HepG2 (cell line): ENCODE results near the gene NT5DC2. TPM values are rescaled to one million over a fixed set of nuclear protein-coding genes. Genes with fewer than 3 reads are reported as not detected.

Experiments
- BRD4 ChIP-seq: sonication (generic); formaldehyde crosslinking; IDR thresholded peaks from 2 replicates; pipeline ENCODE4 v1.4.0; 2020; ENCODE audit warnings: missing genetic modification reagents
- CREBL2 ChIP-seq: sonication (generic); formaldehyde crosslinking; IDR thresholded peaks from 2 replicates; pipeline ENCODE4 v1.8.1; 2023; ENCODE audit warnings: missing genetic modification reagents, mild to moderate bottlenecking, borderline replicate concordance
- HDAC6 ChIP-seq: fragments of 200-600 bp; sonication (generic); IDR thresholded peaks from 2 replicates; pipeline ENCODE4 v1.7.0; 2017; ENCODE audit warnings: mild to moderate bottlenecking, antibody characterized with exemption, low read length, low read depth
- MXD4 ChIP-seq: IDR thresholded peaks from 2 replicates; pipeline ENCODE4 v1.6.1; 2016; ENCODE audit warnings: mild to moderate bottlenecking, missing biosample characterization, missing genetic modification reagents
- PRPF4 ChIP-seq: fragments of 200-400 bp; formaldehyde crosslinking; IDR thresholded peaks from 2 replicates; pipeline ENCODE4 v1.6.1; 2016; ENCODE audit warnings: low read length, low read depth; ENCODE audit not compliant: poor library complexity, severe bottlenecking
- SAFB2 ChIP-seq: sonication (generic); formaldehyde crosslinking; IDR thresholded peaks from 2 replicates; pipeline ENCODE4 v1.5.1; 2020; ENCODE audit warnings: missing genetic modification reagents, low read depth, mild to moderate bottlenecking, borderline replicate concordance
- SP140L ChIP-seq: sonication (generic); formaldehyde crosslinking; IDR thresholded peaks from 2 replicates; pipeline ENCODE4 v1.4.0; 2020; ENCODE audit warnings: missing genetic modification reagents, borderline replicate concordance
- TFAP4 ChIP-seq: sonication (generic); IDR thresholded peaks from 2 replicates; pipeline ENCODE4 v1.6.1; 2016; ENCODE audit warnings: low read depth, borderline replicate concordance
- YY1 ChIP-seq: IDR thresholded peaks from 2 replicates; pipeline ENCODE4 v1.6.1; 2011; ENCODE audit warnings: low read length, low read depth, moderate library complexity, mild to moderate bottlenecking; ENCODE audit not compliant: insufficient read depth, insufficient replicate concordance
- ZFP82 ChIP-seq: sonication (generic); formaldehyde crosslinking; IDR thresholded peaks from 2 replicates; pipeline ENCODE4 v1.5.1; 2020; ENCODE audit warnings: mild to moderate bottlenecking, missing genetic modification reagents, borderline replicate concordance
- ZKSCAN8 ChIP-seq: IDR thresholded peaks from 2 replicates; pipeline ENCODE4 v1.6.1; 2016; ENCODE audit warnings: borderline replicate concordance, missing genetic modification reagents, missing compliant biosample characterization
- ZNF225 ChIP-seq: sonication (generic); formaldehyde crosslinking; IDR thresholded peaks from 2 replicates; pipeline ENCODE4 v1.4.0; 2020; ENCODE audit warnings: mild to moderate bottlenecking, missing genetic modification reagents
- ZNF383 ChIP-seq: sonication (generic); formaldehyde crosslinking; IDR thresholded peaks from 2 replicates; pipeline ENCODE4 v1.4.0; 2020; ENCODE audit warnings: missing genetic modification reagents, mild to moderate bottlenecking, borderline replicate concordance
- ZNF451 ChIP-seq: sonication (generic); formaldehyde crosslinking; IDR thresholded peaks from 2 replicates; pipeline ENCODE4 v1.5.0; 2020; ENCODE audit warnings: mild to moderate bottlenecking, missing genetic modification reagents
- ZNF547 ChIP-seq: sonication (generic); formaldehyde crosslinking; IDR thresholded peaks from 2 replicates; pipeline ENCODE4 v1.5.1; 2020; ENCODE audit warnings: mild to moderate bottlenecking, missing genetic modification reagents
- ZNF557 ChIP-seq: sonication (generic); formaldehyde crosslinking; IDR thresholded peaks from 2 replicates; pipeline ENCODE4 v1.4.0; 2020; ENCODE audit warnings: missing genetic modification reagents
- ZNF710 ChIP-seq: sonication (generic); formaldehyde crosslinking; IDR thresholded peaks from 2 replicates; pipeline ENCODE4 v1.5.0; 2020; ENCODE audit warnings: mild to moderate bottlenecking, missing genetic modification reagents, borderline replicate concordance
- ZNF761 ChIP-seq: sonication (generic); formaldehyde crosslinking; conservative IDR thresholded peaks from 2 replicates; pipeline ENCODE4 v1.4.0; 2020; ENCODE audit warnings: mild to moderate bottlenecking, missing genetic modification reagents
- polyA plus RNA-seq, 8 experiments: library from polyadenylated mRNA; depleted of rRNA in 3 of 8; stranded (reverse) in 7 of 8; unstranded in 1 of 8; fragments of >200 nt; fragmentation: Illumina TruSeq in 4 of 8; extraction: Trizol in 4 of 8; gene quantifications; 2 replicates each; pipeline versions ENCODE4 v1.2.1 to v1.2.3, GENCODE V29; 2011 to 2016; ENCODE audit warnings: low read depth in 4 of 8, missing spikeins in 1 of 8, mixed read lengths in 1 of 8; ENCODE audit not compliant: insufficient read depth in 1 of 8
- total RNA-seq, 5 experiments: library from RNA; depleted of rRNA; stranded (reverse); fragments of >200 nt; fragmentation: Illumina TruSeq; extraction: Trizol; gene quantifications; 2 replicates each; pipeline ENCODE4 v1.2.3, GENCODE V29; 2016; ENCODE audit warnings: low read depth in 1 of 5
- TF ChIP-seq, protein P1 (sequence below): sonication (generic); formaldehyde crosslinking; IDR thresholded peaks from 2 replicates; pipeline ENCODE4 v1.5.1; 2020; ENCODE audit warnings: mild to moderate bottlenecking, moderate library complexity, missing genetic modification reagents
- TF ChIP-seq, protein P2 (sequence below): sonication (generic); formaldehyde crosslinking; IDR thresholded peaks from 2 replicates; pipeline ENCODE4 v1.5.0; 2020; ENCODE audit warnings: missing genetic modification reagents, mild to moderate bottlenecking, borderline replicate concordance

NT5DC2 gene
- total and polyA plus RNA-seq, 2 of the 13 experiments (the other 11 are each of a cell fraction or from before 2014, with no cell fraction given) = 131 to 240 TPM

DNA sequence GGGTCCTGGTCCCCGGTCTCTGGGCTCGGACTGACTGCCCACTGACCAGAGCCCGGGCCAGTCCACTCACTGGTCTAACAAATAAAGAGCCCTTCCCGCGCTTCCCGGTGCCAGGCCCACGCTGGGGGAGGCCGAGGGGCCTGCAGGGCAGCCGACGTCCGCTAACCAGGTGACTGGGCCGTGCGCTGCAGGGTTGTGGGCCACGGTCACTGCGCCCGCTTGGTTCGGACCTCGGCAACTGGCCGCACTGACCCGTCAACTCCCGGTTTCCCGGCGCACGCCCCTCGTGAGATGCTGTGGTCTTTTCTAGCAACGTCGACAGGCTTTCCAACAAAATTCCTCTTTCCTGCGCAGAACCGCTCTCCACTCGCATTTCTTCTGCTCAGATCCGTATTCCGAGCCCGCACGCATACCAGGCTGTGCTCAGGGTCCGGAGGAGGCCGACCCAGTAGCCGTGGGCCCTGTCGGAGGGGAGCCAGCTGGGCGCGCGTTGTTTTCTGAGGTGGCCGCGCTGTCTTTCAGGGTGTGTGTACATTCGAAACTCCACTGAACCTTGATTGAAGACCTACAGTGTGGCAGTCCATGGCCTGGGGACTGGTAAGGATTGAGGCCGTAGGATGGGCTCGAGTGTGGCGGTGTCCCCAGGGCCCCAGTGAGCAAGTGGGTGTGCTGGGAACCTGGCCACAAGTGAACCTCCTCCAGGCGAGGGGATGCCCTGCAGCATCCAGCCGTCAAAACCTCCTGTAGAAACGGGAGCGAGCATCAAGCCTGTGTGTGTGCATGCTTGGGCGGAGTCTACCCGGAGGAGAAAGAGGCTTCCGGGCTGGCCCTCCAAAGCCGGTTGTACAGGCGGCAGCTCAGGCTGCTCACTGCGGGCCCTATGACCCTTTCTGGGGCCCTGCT lies 875 bp upstream of the NT5DC2 start (continued):
- TF ChIP-seq SAFB2 = no peak
- TF ChIP-seq MXD4 = no peak
- TF ChIP-seq ZNF761 (CRISPR knock-in tag) = peak; percentile 80; the same call in 1 of the 2 replicates
- no peak for TF ChIP-seq PRPF4
- no peak for TF ChIP-seq ZNF557 (CRISPR knock-in tag)
- TF ChIP-seq BRD4 (CRISPR knock-in tag) = no peak
- TF ChIP-seq, protein P1, sequence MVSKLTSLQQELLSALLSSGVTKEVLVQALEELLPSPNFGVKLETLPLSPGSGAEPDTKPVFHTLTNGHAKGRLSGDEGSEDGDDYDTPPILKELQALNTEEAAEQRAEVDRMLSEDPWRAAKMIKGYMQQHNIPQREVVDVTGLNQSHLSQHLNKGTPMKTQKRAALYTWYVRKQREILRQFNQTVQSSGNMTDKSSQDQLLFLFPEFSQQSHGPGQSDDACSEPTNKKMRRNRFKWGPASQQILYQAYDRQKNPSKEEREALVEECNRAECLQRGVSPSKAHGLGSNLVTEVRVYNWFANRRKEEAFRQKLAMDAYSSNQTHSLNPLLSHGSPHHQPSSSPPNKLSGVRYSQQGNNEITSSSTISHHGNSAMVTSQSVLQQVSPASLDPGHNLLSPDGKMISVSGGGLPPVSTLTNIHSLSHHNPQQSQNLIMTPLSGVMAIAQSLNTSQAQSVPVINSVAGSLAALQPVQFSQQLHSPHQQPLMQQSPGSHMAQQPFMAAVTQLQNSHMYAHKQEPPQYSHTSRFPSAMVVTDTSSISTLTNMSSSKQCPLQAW (CRISPR knock-in tag) = no peak; the same call in 1 of the 2 replicates
- TF ChIP-seq, protein P2, sequence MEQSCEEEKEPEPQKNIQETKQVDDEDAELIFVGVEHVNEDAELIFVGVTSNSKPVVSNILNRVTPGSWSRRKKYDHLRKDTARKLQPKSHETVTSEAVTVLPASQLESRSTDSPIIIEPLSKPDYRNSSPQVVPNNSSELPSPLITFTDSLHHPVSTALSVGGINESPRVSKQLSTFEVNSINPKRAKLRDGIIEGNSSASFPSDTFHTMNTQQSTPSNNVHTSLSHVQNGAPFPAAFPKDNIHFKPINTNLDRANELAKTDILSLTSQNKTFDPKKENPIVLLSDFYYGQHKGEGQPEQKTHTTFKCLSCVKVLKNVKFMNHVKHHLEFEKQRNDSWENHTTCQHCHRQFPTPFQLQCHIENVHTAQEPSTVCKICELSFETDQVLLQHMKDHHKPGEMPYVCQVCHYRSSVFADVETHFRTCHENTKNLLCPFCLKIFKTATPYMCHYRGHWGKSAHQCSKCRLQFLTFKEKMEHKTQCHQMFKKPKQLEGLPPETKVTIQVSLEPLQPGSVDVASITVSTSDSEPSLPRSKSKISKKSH = no peak; the same call in 1 of the 2 replicates
- TF ChIP-seq ZNF225 (CRISPR knock-in tag) = peak; percentile 76; the same call in 1 of the 2 replicates
- TF ChIP-seq ZNF710 = no peak
- TF ChIP-seq ZFP82 (CRISPR knock-in tag) = no peak
- TF ChIP-seq TFAP4 = no peak; the same call in 1 of the 2 replicates
- no peak for TF ChIP-seq HDAC6
- peak; percentile 63; the same call in 1 of the 2 replicates for TF ChIP-seq ZNF547
- TF ChIP-seq ZNF383 = no peak
- TF ChIP-seq YY1 = peak; percentile 15
- TF ChIP-seq CREBL2 (CRISPR knock-in tag) = 0 out of 2 replicates have a peak, but pooled peaks have one; percentile 69
- no peak for TF ChIP-seq ZKSCAN8 (CRISPR knock-in tag)
- no peak for TF ChIP-seq ZNF451 (CRISPR knock-in tag)
- TF ChIP-seq SP140L (CRISPR knock-in tag) = no peak
